Loucy (cell line): ENCODE data around the gene LRRC10B.

Experiments
- H2AFZ ChIP-seq: fragments of 200-600 bp; sonication (generic); 2 replicates; pipeline ENCODE4 v1.6.0; 2016; ENCODE audit warnings: antibody characterized with exemption, mild to moderate bottlenecking, low read length, moderate library complexity
- H3F3A ChIP-seq: fragments of 200-600 bp; 2 replicates; pipeline ENCODE4 v1.6.0; 2016; ENCODE audit warnings: antibody characterized with exemption, low read depth, mild to moderate bottlenecking
- H3K27me3 ChIP-seq: fragments of 200-600 bp; sonication (generic); 2 replicates; pipeline ENCODE4 v1.6.1; 2014; ENCODE audit warnings: low read length, mild to moderate bottlenecking; ENCODE audit not compliant: insufficient read depth, poor library complexity, severe bottlenecking
- H3K36me3 ChIP-seq: fragments of 200-600 bp; sonication (generic); 2 replicates; pipeline ENCODE4 v1.6.1; 2016; ENCODE audit warnings: low read length; ENCODE audit not compliant: insufficient read depth
- H3K4me1 ChIP-seq: fragments of 200-600 bp; sonication (generic); 2 replicates; pipeline ENCODE4 v1.5.1; 2014; ENCODE audit warnings: low read length, mild to moderate bottlenecking; ENCODE audit not compliant: insufficient read depth, poor library complexity, severe bottlenecking
- H3K4me2 ChIP-seq: fragments of 200-600 bp; sonication (generic); 2 replicates; pipeline ENCODE4 v1.6.0; 2014; ENCODE audit warnings: antibody characterized with exemption, low read length, low read depth, mild to moderate bottlenecking; ENCODE audit not compliant: poor library complexity, severe bottlenecking
- H3K4me3 ChIP-seq: fragments of 200-600 bp; sonication (generic); 2 replicates; pipeline ENCODE4 v1.5.1; 2014; ENCODE audit warnings: low read length, mild to moderate bottlenecking, mixed read lengths; ENCODE audit not compliant: poor library complexity, severe bottlenecking
- H3K79me2 ChIP-seq: fragments of 200-600 bp; sonication (generic); 2 replicates; pipeline ENCODE4 v1.6.1; 2014; ENCODE audit warnings: low read length; ENCODE audit not compliant: insufficient read depth
- H3K9ac ChIP-seq: fragments of 200-600 bp; sonication (generic); 2 replicates; pipeline ENCODE4 v1.6.0; 2014; ENCODE audit warnings: mild to moderate bottlenecking, low read depth, low read length, moderate library complexity; ENCODE audit not compliant: poor library complexity, severe bottlenecking
- H3K9me2 ChIP-seq: fragments of 200-600 bp; sonication (generic); replicated peaks from 2 replicates; pipeline ENCODE4 v1.6.1; 2016; ENCODE audit warnings: low read depth, low read length, mixed read lengths
- H3K9me3 ChIP-seq: fragments of 200-600 bp; sonication (generic); 2 replicates; pipeline ENCODE4 v1.6.1; 2014; ENCODE audit warnings: mild to moderate bottlenecking, antibody characterized with exemption, low read length, low read depth; ENCODE audit not compliant: insufficient read depth
- H4K20me1 ChIP-seq: fragments of 200-600 bp; sonication (generic); 2 replicates; pipeline ENCODE4 v1.6.0; 2014; ENCODE audit warnings: antibody characterized with exemption, low read length, mild to moderate bottlenecking; ENCODE audit not compliant: insufficient read depth, poor library complexity, severe bottlenecking
- CTCF ChIP-seq: fragments of 200-600 bp; sonication (generic); conservative IDR thresholded peaks from 2 replicates; pipeline ENCODE4 v1.5.1; 2014; ENCODE audit warnings: mild to moderate bottlenecking, antibody characterized with exemption, low read length
- EZH2phosphoT487 ChIP-seq: fragments of 200-600 bp; IDR thresholded peaks from 2 replicates; pipeline ENCODE4 v1.6.1; 2018; ENCODE audit warnings: antibody characterized with exemption, mild to moderate bottlenecking, moderate library complexity, borderline replicate concordance

LRRC10B gene

GRCh38 chr11:61554172-61554988 is 45.8 kb downstream of the LRRC10B start:
- TF ChIP-seq CTCF: no peak
- TF ChIP-seq EZH2phosphoT487: no peak
- H3K9ac ChIP-seq: no peak overlapping the region
- no peaks in the 10 kb centered on the region for H3K79me2 ChIP-seq
- no peak overlapping the region for H3K4me3 ChIP-seq
- no peaks in the 10 kb centered on the region for H4K20me1 ChIP-seq
- H3K36me3 ChIP-seq: no peaks in the 10 kb centered on the region
- H2AFZ ChIP-seq: no peak overlapping the region
- H3K9me3 ChIP-seq: no peaks in the 10 kb centered on the region
- no peaks in the 10 kb centered on the region for H3F3A ChIP-seq
- H3K4me1 ChIP-seq: no peaks in the 10 kb centered on the region
- no peaks in the 10 kb centered on the region for H3K27me3 ChIP-seq
- H3K9me2 ChIP-seq: no peaks in the 10 kb centered on the region
- H3K4me2 ChIP-seq: no peak overlapping the region

GRCh38 chr11:61555051-61555969 is 46.8 kb downstream of the LRRC10B start:
- no peak for TF ChIP-seq CTCF
- Histone ChIP-seq H3K9me2 (no peaks in the 10 kb centered on the region), H3K4me1 (no peaks in the 10 kb centered on the region), H2AFZ (no peak overlapping the region), H3K4me3 (no peak overlapping the region), H4K20me1 (no peaks in the 10 kb centered on the region), H3F3A (no peaks in the 10 kb centered on the region), H3K9ac (no peak overlapping the region), H3K9me3 (no peaks in the 10 kb centered on the region), H3K4me2 (no peak overlapping the region), H3K27me3 (no peaks in the 10 kb centered on the region), H3K36me3 (no peaks in the 10 kb centered on the region), H3K79me2 (no peaks in the 10 kb centered on the region)

- H4K20me1 ChIP-seq: no peaks in the 10 kb centered on the region
- H3F3A ChIP-seq: no peaks in the 10 kb centered on the region
- no peak overlapping the region for H3K4me3 ChIP-seq
- H3K9me3 ChIP-seq: no peaks in the 10 kb centered on the region
- H3K9me2 ChIP-seq: no peaks in the 10 kb centered on the region
- no peak overlapping the region for H3K9ac ChIP-seq
- H3K4me2 ChIP-seq: no peak overlapping the region
- no peaks in the 10 kb centered on the region for H3K36me3 ChIP-seq
- H2AFZ ChIP-seq: no peak overlapping the region
- TF ChIP-seq EZH2phosphoT487 (no peak), CTCF (no peak)
- no peaks in the 10 kb centered on the region for H3K27me3 ChIP-seq
- no peaks in the 10 kb centered on the region for H3K4me1 ChIP-seq
- no peaks in the 10 kb centered on the region for H3K79me2 ChIP-seq
Measured at GRCh38 chr11:61555978-61556377, 47.4 kb downstream of the LRRC10B start.
